NCI-H2171 treated with DMSO at 0.1 percent for 48 hours (cell line): ENCODE data around the gene PAQR7.

ENCODE experiments used
- DNase-seq: peaks from one replicate; lab custom pipeline; 2025; lab: John Stamatoyannopoulos, UW

PAQR7 gene

GRCh38 chr1:25873120-25873519 is 2.4 kb downstream of the PAQR7 start:
- DNase-seq = no peak

GRCh38 chr1:25872713-25873112 is 2.8 kb downstream of the PAQR7 start:
- DNase-seq = no peak

GRCh38 chr1:25871704-25872494 is 3.6 kb downstream of the PAQR7 start:
- no peak for DNase-seq

DNA sequence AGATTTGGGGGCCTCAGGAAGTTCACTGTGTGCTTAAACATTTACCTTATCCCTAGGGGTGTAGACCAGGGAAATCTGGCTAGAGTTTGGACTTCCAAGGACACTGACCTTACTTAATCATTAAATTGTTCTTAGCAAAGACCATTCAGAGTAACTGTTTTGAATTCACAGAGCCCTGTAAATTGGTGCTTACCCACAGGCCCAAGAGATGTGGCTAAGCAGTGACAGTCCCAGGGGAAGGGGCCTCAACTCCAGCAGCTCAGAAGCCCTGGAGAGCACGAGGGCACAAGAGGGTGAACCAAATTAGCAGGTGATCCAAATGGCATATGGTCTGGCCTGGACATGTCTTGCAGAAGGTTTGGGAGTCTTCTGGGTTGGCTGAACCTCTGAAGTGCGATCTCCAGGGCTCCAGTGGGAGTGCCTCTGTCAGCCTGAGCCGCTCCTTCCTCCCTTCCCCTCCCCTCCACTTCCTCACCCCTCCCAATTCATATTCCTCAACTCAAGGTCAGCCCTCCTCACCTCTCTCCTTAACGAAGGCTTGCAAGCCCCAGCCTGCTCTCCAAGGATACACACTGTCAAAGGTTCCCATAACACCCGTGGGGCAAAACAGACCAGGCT is 4.3 kb downstream of the PAQR7 start:
- DNase-seq = peak; percentile 22

- DNase-seq = no peak
These were observed 4.9 kb downstream of the PAQR7 start for GRCh38 chr1:25870614-25871013.

GRCh38 chr1:25869909-25870606 is 5.5 kb downstream of the PAQR7 start:
- no peak for DNase-seq

DNA sequence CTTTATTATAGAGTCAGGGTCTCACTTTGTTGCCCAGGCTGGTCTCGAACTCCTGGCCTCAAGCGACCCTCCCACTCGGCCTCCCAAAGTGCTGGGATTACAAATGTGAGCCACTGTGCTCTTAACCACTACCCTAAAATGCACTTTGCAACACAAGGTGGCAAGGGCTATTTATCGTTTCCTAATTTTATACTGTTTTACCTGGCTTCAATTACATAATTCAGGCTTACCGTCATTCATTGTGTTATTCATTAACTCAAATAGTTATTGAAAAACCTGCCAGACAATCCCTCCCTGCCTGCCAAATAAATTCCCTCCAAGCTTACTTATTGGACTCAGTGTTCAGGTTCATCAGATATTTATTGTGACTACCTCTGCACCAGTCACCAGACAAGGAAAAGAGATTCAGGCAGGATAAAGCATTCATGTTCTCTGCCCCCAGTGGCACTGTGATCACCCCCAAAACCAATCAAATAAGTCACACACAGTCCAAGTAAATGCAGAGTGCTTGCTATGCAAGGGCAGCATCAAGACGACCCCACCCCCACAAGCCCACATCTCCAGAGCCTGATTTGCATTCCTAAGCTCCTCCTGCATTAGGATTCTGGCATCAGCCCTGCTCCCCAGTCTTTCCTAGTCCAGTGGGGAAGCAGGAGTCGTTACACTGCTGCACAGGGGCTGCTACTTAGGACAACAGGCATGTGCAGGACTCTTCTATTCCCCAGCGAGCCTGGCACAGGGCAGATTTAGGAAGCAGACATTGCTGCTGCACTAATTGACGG is 8.1 kb downstream of the PAQR7 start:
- DNase-seq = no peak

GRCh38 chr1:25866288-25866687 is 9.2 kb downstream of the PAQR7 start:
- DNase-seq = no peak

DNA sequence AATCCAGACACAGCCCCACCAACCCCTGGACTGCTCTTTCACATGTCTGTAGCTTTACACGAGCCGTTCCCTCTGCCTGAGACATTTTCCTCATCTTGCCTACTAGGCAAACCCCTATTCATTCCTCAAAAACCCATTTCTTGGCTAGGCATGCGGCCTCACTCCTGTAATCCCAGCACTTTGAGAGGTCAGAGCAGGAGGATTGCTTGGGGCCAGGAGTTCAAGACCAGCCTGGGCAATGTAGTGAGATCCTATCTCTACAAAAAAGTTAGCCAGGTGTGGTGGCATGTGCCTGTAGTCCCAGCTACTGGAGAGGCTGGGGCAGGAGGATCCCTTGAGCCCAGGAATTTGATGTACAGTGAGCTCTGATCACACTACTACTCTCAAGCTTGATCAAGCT is 11.1 kb downstream of the PAQR7 start:
- DNase-seq = no peak

- DNase-seq = no peak
These were observed 11.8 kb downstream of the PAQR7 start for GRCh38 chr1:25863486-25864262.

- DNase-seq = no peak
These were observed 12.6 kb downstream of the PAQR7 start for GRCh38 chr1:25862785-25863485.

- no peak for DNase-seq
These were observed 13.9 kb downstream of the PAQR7 start for GRCh38 chr1:25861316-25862286.

DNA sequence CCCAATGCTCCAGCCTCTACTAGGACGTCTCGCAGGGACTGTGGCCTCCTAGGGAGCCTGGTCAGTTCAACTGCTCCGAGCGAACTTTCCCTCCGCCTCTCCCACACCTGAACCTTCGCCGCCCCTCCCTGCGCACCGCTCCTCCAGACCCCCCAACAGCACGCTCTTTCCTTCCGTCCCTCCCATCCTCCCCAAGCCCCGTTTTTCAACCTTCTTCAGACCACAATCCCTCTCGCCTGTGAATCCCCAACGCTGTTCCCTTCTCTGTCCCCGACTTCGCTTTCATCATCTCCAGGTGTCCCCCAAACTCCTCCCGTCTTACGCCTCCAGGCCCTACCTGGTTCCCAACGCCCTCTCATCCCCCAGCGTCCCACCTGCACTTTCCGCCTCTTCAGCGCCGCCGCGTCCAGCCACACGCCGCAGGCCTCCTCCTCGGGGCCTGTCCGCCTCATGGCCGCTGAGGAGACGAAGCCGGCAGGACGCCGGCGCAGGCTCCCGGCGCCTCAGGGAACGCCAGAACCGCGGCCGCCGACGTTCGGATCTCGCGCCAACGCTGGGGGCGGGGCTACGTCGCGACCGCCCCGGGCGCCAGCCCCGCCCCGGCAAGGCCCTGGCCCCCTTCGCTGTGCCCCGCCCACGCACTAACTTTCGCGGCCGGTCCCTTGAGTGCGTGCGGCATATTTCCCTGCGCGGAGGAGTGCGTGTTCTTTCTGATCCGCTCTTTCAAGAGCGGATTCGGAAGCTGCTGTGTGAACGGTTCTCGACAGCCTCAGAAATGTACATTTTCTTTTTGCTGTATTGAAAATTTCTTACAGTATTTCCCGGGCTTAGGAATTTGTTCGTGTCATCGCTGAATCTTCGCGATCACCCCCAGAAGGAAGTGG is 16.4 kb downstream of the PAQR7 start, which contains the start of gene AUNIP:
AUNIP (minus strand) TSS at position 552 of the 884 bp plus-strand sequence; CDS start at position 452, 100 bp downstream.
- DNase-seq = peak; percentile 83

DNA sequence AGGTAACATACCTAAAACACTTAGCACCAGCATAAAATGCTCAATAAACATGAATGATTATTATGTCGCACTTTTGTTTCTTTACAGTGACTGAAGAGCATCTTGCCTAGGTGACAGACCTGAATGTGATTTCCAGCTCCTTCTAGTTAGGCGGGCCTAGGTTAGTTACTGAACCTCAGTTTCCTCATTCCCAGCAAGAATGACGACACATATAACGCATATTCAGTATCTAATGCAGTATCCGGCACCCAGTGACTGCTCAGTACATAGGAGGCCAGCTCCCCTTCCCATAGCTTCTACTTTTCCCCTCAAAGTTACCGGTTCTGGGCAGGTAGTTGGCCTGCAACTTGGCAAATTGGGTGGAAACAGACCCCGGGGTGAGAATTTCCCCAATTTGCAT is 17.0 kb downstream of the PAQR7 start:
- DNase-seq = no peak

GRCh38 chr1:25856856-25857255 is 18.7 kb downstream of the PAQR7 start:
- DNase-seq = no peak

GRCh38 chr1:25854554-25854953 is 21.0 kb downstream of the PAQR7 start:
- peak; percentile 81 for DNase-seq

- DNase-seq = no peak
These were observed 27.0 kb downstream of the PAQR7 start for GRCh38 chr1:25848531-25848930.

- no peak for DNase-seq
These were observed 27.6 kb downstream of the PAQR7 start for GRCh38 chr1:25847929-25848328.

DNA sequence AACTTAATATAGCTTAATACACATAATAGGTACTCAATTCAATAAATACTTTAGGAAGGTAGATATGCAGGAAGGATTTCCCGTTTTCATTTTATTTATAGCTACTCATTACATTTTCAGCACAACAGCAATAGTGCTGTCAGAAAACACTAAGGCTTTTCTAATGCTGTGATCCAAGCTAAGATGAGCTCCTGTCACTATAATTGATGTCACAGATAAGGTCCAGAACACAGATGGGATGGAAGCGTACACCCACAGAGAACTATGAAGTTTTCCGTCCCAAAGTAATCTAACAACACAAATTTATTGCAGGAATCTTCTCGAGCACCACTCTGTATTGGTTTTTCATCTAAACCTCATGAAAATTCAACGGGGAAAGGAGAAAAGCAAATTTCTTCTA is 29.8 kb downstream of the PAQR7 start:
- DNase-seq = no peak
